GM19395 (cell line): ENCODE results near the gene GSTO1.

Experiments used
- ATAC-seq: cut with Tn5 transposase; IDR thresholded peaks from one replicate; pipeline ENCODE4 v1.9.1; 2021; ENCODE audit warnings: mild to moderate bottlenecking, moderate library complexity; ENCODE audit not compliant: unreplicated experiment

Gene GSTO1

DNA sequence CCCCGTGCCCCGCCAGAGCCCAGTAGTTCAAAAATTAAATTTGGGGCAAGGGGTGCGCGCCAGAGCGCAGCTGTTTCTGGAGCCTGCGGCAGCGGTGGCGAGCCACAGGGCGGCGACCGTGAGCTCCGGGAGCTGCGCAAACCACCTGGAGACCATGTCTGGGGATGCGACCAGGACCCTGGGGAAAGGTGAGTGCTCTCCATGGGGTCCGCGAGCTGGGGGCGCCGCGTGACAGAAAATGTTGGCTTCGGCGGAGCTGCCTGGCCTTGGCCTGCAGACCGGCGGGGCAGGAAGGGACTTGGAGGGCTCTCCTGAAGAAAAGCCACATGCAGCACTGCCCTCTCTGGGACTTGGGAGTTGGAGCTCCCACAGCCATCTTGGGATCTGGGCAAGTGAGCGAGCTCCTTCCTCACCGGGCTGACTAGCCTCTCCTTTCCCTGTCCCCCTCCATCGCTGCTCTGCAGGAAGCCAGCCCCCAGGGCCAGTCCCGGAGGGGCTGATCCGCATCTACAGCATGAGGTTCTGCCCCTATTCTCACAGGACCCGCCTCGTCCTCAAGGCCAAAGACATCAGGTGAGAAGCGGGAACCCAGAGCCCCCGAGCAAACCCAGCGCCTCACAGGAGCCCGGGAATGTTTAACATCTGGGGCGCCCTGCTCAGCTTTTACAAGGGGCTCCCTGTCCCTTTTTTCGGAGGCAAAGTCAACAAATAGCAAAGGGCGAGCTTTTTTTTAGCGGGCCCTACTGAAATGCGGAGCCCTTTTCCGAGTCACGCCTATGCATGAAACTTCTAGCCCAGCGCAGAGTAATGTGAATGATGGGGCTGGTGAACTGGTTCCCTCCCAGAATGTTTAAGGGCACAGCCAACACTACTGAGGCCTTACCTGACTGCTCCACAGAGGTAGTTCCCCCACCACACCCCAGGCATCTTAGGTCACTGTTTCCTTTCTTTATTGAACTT is 20.4 kb downstream of the GSTO1 start:
- peak; percentile 89 for ATAC-seq

DNA sequence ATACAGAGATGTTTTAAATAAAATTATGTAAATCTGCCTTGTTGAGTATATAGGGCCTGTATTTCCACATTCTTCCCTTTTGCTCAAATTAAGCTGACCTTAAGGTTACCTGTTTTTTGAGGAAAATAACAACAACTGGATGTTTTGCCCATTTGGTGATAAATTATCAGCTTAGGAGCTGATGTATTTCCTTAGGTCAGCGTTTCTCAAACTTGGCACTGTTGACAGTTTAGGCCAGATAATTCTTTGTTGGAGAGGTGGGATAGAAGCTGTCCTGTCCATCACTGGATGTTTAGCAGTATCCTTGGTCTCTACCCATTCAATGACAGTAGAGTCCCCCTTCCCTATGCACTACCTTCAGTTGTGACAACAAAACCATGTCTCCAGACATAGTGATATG is 21.5 kb downstream of the GSTO1 start:
- ATAC-seq: no peak

DNA sequence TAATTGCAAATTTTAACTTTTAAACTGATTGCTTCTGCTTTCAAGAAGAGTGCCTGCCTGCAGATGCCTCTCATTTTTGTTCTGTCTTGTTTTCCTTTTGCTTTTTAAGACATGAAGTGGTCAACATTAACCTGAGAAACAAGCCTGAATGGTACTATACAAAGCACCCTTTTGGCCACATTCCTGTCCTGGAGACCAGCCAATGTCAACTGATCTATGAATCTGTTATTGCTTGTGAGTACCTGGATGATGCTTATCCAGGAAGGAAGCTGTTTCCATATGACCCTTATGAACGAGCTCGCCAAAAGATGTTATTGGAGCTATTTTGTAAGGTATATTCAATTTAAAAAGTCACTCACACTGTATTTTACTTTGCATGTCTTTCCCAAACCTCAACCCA is 23.1 kb downstream of the GSTO1 start:
- ATAC-seq: no peak

DNA sequence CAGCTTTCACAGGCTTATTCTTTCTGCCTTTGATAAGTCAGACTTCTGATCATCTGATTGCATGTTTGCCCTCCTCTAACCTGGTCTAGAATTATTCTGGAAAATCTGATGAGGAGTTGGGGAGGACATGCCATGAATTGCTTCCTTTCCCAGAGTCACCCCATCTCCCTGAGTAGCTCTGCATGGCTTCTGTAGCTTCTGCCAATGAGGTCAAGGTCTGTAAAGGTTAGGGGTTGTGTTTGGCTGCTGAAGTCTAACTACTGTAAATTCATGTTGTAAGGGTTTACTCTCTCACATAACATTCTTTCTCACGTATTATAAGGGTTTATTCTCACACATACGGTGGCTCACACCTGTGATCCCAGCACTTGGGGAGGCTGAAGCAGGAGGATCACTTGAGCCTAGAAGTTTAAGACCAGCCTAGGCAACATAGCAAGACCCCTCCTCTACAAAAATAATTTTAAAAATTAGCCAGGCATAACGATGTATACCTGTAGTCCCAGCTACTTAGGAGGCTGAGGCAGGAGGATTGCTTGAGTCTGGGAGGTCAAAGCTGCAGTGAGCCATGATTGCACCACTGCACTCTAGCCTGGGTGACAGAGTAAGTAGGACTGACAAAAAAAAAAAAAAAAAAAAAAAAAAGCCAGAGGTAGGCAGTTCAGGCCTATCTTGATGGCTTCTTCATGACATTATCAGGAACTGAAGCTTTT is 25.0 kb downstream of the GSTO1 start:
- ATAC-seq: no peak

DNA sequence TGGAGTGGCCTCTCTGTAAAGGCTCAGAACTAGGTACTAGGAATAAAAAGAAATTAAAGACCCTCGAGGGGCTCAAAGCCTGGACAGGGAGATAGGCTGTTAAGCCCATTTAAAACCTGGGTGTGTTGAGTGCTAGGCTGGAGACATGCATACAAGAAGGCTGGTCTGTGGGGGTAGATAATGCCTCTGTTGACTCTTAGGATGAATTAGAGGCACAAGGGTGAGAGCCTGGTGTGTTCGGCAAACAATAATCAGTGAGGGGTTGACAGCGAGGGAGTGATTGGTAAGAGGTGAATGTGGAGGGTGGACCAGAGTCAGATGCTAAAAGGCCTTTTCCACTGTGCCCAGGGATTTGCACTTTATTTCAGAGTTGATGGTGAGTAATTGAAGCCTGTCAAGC is 27.0 kb downstream of the GSTO1 start:
- no peak for ATAC-seq

DNA sequence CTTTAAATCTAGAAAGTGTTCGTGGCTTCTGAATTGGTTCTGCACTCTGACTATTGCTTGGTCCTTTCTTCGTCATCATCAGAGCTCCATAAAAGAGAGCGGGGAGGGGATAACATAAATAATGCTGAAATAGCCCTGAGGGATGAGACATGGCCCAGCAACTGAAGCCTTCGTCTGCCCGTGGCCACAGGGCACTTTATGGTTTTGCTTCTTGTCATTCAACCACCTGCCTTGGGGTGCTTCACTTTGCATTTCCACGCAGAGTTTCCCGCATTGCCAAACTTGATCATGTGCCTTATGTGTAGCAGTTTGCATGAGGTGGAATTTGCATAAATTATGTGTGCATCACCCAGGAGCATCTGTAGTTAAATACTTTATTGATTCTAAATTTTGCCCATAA is 30.2 kb downstream of the GSTO1 start:
- no peak for ATAC-seq

DNA sequence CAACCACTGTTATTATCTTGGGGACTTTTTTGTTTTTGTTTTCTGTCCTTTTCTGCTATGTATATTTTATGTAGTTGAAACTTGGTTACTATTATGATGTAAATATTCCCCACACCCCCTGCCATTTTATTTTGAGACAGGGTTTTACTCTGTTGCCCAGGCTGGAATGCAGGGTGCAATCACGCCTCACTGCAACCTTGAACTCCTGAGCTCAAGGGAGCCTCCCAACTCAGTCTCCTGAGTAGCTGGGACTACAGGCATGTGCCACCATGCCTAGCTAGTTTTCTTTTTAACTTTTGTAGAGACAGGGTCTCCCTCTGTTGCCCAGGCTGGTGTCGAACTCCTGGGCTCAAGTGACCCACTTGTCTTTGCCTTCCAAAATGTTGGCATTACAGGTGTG is 32.2 kb downstream of the GSTO1 start:
- no peak for ATAC-seq

DNA sequence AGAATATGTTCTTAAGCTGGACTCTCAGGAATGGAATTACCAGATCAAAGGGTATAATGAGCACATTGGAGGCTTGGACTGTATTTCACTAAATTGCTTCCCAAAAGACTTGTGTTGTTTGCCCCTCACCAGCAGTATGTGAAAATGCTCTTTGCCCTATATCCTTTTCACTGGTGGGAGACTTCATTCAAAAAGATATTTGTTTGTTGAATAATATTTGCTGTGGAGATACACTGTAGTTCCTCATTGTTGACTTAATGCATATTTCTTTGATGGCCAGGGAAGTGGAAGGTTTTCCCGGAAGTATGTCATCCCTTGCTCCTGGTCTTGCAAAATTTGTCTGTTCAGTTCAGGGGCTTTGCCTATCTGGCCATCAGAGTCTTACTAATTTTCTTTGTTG is 33.7 kb downstream of the GSTO1 start:
- ATAC-seq: no peak

DNA sequence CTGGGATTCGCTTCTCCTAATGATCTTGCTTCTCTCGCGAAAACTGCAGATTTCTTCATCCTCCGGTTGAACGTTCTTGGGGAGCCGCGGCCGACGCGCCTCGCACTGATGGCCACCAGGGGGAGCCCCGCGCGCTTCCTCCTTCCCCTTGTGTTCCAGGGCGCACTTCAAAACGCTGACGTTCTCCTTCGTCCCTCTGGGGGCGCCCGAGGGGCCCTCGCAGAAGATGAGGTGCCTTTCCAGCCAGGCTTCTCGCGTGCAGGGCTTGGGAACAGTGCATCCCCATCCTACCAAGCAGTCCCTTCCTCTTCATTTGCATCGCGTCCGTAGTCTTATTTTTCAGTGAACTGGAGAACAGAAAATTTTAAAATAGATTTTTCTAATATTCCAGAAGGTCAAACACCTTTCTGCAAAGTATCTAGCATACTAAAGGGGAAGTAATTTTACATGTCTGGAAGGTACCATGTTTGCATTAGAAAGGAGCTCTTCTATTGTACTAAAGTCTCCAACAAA is 36.8 kb downstream of the GSTO1 start:
- ATAC-seq: peak; percentile 99

DNA sequence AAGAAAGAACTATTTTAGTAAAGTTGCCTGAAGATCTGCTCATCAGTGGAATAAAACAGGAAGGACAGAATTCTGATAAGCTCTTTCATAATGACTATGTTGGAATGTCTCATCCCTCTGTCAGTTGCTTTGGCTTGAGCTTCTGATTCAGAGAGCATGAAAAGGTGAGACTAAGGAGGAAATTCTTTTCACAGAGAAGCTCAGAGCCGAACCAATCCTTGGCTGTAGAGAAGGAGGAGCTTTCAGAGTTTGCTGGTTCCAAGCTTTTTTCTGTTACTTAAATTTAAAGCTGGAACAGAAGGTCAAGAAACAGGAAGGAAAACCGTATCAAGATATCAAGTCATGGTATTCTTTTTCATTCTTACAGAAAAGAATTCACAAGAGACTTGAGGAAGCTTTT is 38.3 kb downstream of the GSTO1 start:
- no peak for ATAC-seq

DNA sequence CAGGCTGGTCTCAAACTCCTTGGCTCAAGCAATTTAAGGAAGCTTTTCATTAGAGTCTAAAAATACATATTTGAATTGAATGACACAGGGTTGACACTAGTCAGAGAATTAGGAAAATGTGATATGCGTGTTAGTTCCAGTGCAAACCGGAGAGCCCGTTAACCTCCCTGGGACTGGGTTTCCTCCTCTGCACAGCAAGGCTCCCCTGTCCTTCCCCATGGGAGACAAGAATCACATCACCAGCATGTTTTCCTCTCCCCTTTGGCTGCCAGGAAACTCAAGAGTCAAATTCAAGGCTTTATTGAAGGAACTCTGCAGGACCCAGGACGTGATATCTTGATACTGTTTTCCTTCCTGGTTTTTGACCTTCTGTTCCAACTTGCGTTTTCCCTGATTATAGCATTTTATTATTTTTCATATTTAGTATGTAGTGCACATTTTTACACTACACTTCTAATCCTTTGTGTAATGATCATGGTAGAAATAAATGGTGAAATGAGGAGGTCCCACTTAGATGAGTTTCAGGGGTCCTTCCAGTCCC is 39.2 kb downstream of the GSTO1 start:
- ATAC-seq: no peak

DNA sequence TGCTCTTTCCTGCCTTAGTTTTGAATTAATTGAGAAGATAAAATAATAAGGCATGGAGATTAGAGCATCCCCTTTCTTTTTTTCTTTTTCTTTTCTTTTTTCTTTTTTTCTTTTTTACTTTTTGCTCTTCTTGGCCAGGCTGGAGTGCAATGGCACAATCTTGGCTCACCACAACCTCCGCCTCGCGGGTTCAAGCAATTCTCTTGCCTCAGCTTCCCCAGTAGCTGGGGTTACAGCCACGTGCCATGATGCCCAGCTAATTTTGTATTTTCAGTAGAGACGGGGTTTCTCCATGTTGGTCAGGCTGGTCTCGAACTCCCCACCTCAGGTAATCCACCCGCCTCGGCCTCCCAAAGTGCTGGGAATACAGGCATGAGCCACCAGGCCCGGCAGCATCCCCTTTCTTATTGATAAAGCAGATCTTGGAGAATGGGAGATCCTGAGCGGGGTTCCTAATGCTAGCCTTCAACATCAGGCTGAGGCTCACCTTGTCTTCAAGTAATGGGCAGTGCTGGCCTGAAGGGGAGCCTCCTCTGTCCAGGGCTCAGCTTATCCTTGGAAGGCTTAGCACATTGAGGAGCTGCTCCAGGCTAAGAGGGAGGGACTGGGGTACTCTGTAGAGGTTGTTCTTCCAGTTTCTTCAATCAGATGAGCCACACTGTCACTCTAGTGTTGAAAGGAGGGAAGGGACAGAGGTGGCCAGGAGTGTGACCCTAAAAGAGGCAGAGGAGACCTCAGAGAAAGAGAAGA is 42.2 kb downstream of the GSTO1 start:
- no peak for ATAC-seq

DNA sequence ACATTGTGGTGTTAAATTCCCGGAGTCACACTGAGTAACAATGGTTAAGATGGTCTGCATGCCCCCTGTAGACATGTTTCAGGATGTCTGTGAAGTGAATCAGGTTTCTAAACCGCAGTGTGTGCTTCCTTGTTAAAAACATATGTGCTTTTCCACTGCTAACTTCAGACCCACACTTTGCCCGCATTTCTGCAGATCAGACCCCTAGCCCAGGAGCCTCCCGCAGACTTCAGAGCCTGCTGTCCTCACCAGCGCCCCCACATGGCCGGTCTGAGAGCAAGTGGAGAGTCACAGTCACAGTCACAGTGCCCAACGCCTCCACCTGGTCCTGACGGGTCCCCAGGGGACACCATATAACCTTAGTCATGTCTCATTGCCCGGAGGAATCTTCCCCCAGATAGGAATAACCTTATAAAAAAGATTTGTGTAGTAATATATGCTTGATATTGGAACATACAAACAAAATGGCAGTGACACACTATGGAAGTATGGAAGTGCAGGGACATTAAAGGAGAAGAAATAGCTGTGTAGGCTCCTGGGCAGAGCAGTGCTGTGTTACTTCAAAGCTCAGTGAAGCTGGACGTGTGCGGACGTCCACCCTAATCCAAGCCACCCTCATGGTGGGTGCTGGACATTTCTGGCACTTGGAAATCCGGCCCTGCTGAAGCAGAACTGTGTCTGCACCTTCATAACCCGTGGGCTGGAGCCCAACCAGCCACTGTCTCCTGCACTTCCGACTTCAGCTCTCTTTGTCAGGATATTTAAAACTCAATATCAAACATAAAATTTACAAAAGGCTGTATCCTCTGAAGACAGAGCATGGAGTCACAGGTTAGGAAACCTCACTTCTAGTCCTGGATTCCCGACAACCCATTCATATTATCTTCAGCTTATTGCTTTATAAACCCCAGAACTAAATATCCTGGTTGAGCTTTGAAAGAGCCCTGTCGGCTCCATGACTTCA is 43.3 kb downstream of the GSTO1 start:
- ATAC-seq: no peak

DNA sequence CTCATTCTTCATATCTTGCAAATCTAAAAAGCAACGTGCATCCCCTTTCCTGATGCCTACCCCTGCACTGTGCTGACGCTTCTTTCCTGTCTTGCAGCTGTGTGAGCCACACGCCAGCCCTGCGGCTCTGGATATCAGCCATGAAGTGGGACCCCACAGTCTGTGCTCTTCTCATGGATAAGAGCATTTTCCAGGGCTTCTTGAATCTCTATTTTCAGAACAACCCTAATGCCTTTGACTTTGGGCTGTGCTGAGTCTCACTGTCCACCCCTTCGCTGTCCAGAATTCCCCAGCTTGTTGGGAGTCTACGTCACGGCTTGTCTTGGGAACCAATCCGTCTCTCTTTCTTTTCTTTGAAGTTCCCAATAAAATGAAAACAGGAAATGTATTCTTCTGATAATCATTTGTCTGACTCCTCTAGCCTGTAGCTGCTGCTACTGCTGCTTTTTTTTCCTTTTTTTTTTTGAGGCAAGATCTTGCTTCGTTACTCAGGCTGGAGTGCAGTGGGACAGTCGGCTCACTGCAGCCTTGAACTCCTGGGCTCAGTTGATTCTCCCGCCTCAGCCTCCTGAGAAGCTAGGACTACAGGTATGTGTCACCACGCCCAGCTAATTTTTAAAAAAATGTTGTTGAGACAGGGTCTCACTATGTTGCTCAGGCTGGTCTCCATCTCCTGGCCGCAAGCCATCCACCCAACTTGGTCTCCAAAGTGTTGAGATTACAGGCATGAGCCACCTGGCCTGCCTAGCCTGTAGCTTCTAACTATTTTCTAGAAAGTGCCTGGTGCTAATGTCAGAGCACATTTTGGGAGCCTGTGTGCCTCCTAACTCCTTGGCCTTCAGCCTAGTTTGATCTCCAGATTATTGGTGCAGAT is 44.6 kb downstream of the GSTO1 start:
- no peak for ATAC-seq

DNA sequence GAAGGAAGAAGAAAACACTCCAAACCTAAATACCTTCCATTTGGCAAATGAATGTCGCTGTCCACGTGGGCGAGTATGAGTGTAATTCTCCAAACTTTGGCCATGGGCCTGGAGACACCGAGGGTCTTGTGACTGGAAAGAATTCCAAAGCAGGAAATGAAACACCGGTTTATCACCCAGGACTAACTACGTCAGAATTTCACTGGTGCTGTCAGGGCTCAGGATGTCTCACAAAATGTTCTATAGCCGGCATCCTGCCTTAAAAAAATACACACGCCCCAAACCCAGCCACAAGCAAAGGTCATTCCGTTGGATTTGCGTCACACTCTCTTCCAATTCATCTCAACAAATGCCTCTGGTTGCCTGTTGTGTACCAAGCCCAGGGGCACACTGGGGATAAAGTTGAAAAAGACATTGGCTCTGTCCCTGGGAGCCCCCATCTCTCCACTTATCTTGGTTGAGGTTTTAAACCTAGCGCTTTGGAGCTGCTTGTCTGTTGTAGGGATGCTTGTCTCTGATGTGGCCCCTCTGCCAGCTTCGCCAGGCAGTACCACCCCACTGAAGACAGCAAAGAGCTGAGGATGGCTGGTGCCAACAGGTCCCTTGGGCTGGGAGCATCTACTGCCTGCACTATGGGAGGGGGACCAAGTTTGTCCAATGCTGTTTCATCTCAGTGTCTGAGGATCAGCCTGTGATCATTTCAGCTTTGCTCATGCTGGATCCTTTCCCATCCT is 45.5 kb downstream of the GSTO1 start:
- ATAC-seq: no peak

DNA sequence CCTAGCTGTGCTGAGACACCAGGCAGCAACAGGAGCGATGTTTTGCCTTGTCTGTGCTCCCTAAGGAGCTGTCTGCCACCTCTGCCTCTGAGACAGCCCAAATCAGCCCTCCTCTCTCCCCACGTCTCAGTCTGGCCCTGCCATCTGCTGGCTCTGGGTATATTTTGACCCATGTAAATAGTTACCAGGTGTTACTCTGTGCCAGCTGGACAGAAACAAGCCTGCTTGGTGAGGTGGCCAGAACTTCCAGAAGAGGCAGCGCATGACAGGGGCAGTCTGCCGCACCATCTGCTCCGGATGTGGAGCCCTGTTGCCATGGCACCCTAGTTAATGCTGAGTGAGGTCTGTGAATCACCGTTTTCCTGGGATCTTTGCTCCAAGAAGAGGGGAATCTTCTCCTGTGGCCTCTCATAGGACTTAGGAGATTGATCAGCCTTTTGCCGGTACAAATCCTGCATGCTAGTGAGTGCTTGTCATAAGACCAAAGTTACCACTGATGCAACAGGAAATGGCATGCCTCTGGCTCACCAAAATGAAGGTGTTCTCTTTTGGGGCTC is 46.1 kb downstream of the GSTO1 start:
- ATAC-seq: no peak

DNA sequence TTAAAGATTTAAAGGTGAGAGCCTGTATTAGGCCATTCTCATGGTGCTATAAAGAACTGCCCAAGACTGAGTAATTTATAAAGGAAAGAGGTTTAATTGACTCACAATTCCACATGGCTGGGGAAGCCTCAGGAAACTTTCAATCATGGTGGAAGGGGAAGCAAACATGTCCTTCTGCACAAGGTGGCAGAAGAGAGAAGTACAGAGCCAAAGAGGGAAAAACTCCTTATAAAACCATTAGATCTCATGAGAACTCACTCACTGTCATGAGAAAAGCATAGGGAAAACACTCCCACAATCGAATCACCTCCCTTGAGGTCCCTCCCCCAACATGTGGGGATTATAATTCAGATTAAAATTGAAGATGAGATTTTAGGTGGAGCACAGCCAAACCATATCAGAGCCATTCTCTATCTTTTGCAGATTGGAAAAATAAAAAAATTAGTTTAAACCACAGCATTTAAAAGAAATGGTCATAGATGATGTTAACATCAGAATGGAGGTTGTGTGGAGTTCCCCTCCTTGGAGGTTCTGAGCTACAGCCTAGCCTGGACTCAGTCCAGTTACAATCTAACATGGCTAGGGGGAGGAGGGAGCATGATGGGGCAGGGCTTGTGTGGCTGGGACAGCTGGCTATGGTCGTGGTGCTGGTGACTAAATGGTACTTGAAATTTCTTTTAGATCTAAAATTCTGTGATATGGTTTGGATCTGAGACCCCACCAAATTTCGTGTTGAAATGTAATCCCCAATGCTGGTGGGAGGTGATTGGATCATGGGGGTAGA is 47.4 kb downstream of the GSTO1 start:
- ATAC-seq: no peak
